ENCODE results near the gene ALOX5AP.

DNA sequence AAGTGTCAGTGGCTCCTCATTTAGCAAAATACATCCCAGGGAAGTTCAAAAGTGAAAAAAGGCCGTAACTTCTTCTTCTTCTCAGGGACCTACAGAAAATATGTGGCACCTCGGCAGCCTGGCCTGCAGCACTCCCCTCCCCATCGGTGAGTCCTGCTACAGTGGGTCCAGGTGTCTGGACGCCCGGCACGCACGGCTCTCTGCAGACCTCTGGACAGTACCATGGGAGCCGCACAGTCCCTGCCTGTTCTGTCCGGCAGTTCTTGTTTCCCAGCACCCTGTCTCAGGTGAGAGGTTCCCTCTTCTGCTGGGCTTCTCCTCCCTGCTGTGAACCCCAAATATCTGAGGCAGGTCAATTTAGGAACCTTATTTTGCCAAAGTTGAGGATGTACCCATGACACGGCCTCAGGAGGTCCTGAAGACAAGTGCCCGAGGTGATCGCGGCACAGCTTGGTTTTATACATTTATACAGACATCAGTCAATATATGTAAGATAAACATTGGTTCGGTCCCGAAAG, 36.8 kb upstream of the ALOX5AP start:
- TF ChIP-seq, protein P1, sequence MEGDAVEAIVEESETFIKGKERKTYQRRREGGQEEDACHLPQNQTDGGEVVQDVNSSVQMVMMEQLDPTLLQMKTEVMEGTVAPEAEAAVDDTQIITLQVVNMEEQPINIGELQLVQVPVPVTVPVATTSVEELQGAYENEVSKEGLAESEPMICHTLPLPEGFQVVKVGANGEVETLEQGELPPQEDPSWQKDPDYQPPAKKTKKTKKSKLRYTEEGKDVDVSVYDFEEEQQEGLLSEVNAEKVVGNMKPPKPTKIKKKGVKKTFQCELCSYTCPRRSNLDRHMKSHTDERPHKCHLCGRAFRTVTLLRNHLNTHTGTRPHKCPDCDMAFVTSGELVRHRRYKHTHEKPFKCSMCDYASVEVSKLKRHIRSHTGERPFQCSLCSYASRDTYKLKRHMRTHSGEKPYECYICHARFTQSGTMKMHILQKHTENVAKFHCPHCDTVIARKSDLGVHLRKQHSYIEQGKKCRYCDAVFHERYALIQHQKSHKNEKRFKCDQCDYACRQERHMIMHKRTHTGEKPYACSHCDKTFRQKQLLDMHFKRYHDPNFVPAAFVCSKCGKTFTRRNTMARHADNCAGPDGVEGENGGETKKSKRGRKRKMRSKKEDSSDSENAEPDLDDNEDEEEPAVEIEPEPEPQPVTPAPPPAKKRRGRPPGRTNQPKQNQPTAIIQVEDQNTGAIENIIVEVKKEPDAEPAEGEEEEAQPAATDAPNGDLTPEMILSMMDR (IDR thresholded peaks at IDR 0.05), result no peak
- TF ChIP-seq EZH2 (IDR thresholded peaks at IDR 0.05), result no peak
